Right ventricle myocardium inferior (tissue), 1 donor: ENCODE results near the gene TNFAIP3. TPM values are rescaled to one million over a fixed set of nuclear protein-coding genes. Genes with fewer than 3 reads are reported as not detected.
"Not testable (repeated sequence)": the region's sequence is repeated elsewhere in the genome, so short reads cannot be mapped to it uniquely, and the experiment has no call there.

Experiments used
- ATAC-seq: fragments of 200-7000 bp; cut with Tn5 transposase; one replicate; pipeline ENCODE4 v1.9.1; 2020; ENCODE audit warnings: mild to moderate bottlenecking, moderate library complexity
- DNase-seq: peaks from one replicate; pipeline ENCODE4 v3.0.0; 2021; ENCODE audit errors: missing footprints
- intact Hi-C: fragments of 100-400 bp; cut with DNase I; formaldehyde crosslinking; loops from one replicate; pipeline ENCODE4 v1.11.0; 2022
- total RNA-seq: library from RNA; stranded (reverse); fragmentation: NEBNext Ultra II Directional; extraction: Animal tissue kit (Norgen Biotek cat#: 25700); gene quantifications from one replicate; pipeline ENCODE4 v1.2.1, GENCODE V29; 2021
- donor health status: DM: no; HTN: yes; CAD: no; lungs with severe emphysema.

Gene TNFAIP3
- total RNA-seq, 1 donor from 2014 or later: 6.8 TPM

GRCh38 chr6:137874204-137875057 lies 7.4 kb downstream of the TNFAIP3 start:
- no peak for DNase-seq
- no peak for ATAC-seq
- intact Hi-C loops: no loop called here

- intact Hi-C loops: no loop called here
- DNase-seq (no peak), ATAC-seq (no peak)
Measured at GRCh38 chr6:137875058-137875520, 8.0 kb downstream of the TNFAIP3 start.

- DNase-seq (no peak), ATAC-seq (no peak)
- intact Hi-C loops: no loop called here
Measured at GRCh38 chr6:137875606-137876005, 8.5 kb downstream of the TNFAIP3 start.

GRCh38 chr6:137876547-137876946 lies 9.5 kb downstream of the TNFAIP3 start:
- ATAC-seq (no peak), DNase-seq (no peak)
- intact Hi-C loops: no loop called here

GRCh38 chr6:137877113-137877512 lies 10.1 kb downstream of the TNFAIP3 start:
- ATAC-seq (no peak), DNase-seq (no peak)
- intact Hi-C loops: no loop called here

- ATAC-seq (no peak), DNase-seq (no peak)
- intact Hi-C loops: no loop called here
Measured at GRCh38 chr6:137877606-137878005, 10.5 kb downstream of the TNFAIP3 start.

- intact Hi-C loops: no loop called here
- ATAC-seq (no peak), DNase-seq (no peak)
Measured at GRCh38 chr6:137878029-137878428, 11.0 kb downstream of the TNFAIP3 start.

GRCh38 chr6:137878486-137879285 lies 11.6 kb downstream of the TNFAIP3 start:
- DNase-seq (peak; percentile 84), ATAC-seq (peak; percentile 74)
- intact Hi-C loops: no loop called here

- ATAC-seq: no peak
- intact Hi-C loops: no loop called here
Measured at GRCh38 chr6:137879299-137879698, 12.2 kb downstream of the TNFAIP3 start.

GRCh38 chr6:137879885-137880745 lies 13.1 kb downstream of the TNFAIP3 start:
- no peak for DNase-seq
- intact Hi-C loops: no loop called here
- ATAC-seq: no peak

More at GRCh38 chr6:137879299-137879698, 12.2 kb downstream of the TNFAIP3 start:
- DNase-seq: no peak

- DNase-seq (no peak), ATAC-seq (peak; percentile 46)
- intact Hi-C loops: no loop called here
Measured at GRCh38 chr6:137880746-137881521, 13.9 kb downstream of the TNFAIP3 start.

GRCh38 chr6:137881522-137881886 lies 14.4 kb downstream of the TNFAIP3 start:
- no peak for ATAC-seq
- intact Hi-C loops: no loop called here
- DNase-seq: no peak

GRCh38 chr6:137882225-137882961 lies 15.3 kb downstream of the TNFAIP3 start:
- intact Hi-C loops: no loop called here
- ATAC-seq: no peak
- no peak for DNase-seq

GRCh38 chr6:137883400-137884148 lies 16.5 kb downstream of the TNFAIP3 start:
- ATAC-seq: peak; percentile 73
- intact Hi-C loops: no loop called here
- no peak for DNase-seq

- intact Hi-C loops: no loop called here
- no peak for ATAC-seq
- DNase-seq: no peak
Measured at GRCh38 chr6:137884149-137884909, 17.3 kb downstream of the TNFAIP3 start.

- intact Hi-C loops, DNase-seq, ATAC-seq: not testable (repeated sequence)
Measured at GRCh38 chr6:137884910-137885229, 17.8 kb downstream of the TNFAIP3 start.
